Mesenchymal stem cell (in vitro differentiated cells and primary cell): ENCODE data around the gene CCND2.
A peak's percentile ranks its signal among the peaks of the same experiment; 100 is the strongest.

Experiments used
- DNase-seq: peaks from one replicate; pipeline ENCODE4 v3.0.0-alpha.2; 2013
- H2AFZ ChIP-seq: one replicate; pipeline ENCODE4 v1.6.1; 2013; ENCODE audit warnings: low read depth, mild to moderate bottlenecking, control low read depth, inconsistent platforms, low read length, moderate library complexity
- H2AK5ac ChIP-seq: 2 replicates; pipeline ENCODE4 v1.6.1; 2013; ENCODE audit warnings: low read length, moderate library complexity, mild to moderate bottlenecking, inconsistent platforms; ENCODE audit not compliant: severe bottlenecking
- H2BK120ac ChIP-seq: one replicate; pipeline ENCODE4 v1.6.1; 2013; ENCODE audit warnings: low read depth, mild to moderate bottlenecking, inconsistent platforms, low read length, moderate library complexity
- H2BK12ac ChIP-seq, 2 experiments: one replicate each; pipeline ENCODE4 v1.6.1; 2013; ENCODE audit warnings: inconsistent platforms in 2 of 2, low read length in 2 of 2, mild to moderate bottlenecking in 2 of 2, moderate library complexity in 2 of 2, control low read depth in 1 of 2
- H2BK15ac ChIP-seq: one replicate; pipeline ENCODE4 v1.6.1; 2013; ENCODE audit warnings: mild to moderate bottlenecking, low read depth, inconsistent platforms; ENCODE audit not compliant: poor library complexity, severe bottlenecking
- H2BK5ac ChIP-seq: 2 replicates; pipeline ENCODE4 v1.6.1; 2013; ENCODE audit warnings: low read depth, mild to moderate bottlenecking, low read length, control low read depth, inconsistent platforms; ENCODE audit not compliant: poor library complexity, severe bottlenecking
- H3K14ac ChIP-seq, 2 experiments: one replicate each; pipeline ENCODE4 v1.6.1; 2013; ENCODE audit warnings: inconsistent platforms in 2 of 2, low read length in 2 of 2, control low read depth in 1 of 2, mild to moderate bottlenecking in 1 of 2, moderate library complexity in 1 of 2
- H3K18ac ChIP-seq, 2 experiments: one replicate each; pipeline ENCODE4 v1.6.1; 2013; ENCODE audit warnings: inconsistent platforms in 2 of 2, low read length in 2 of 2, control low read depth in 1 of 2, low read depth in 1 of 2, mild to moderate bottlenecking in 1 of 2
- H3K23ac ChIP-seq, 2 experiments: one replicate each; pipeline ENCODE4 v1.6.1; 2013; ENCODE audit warnings: inconsistent platforms in 2 of 2, low read length in 2 of 2, mild to moderate bottlenecking in 2 of 2, moderate library complexity in 2 of 2, control low read depth in 1 of 2
- H3K27ac ChIP-seq: 2 replicates; pipeline ENCODE4 v1.5.1; 2013; ENCODE audit warnings: mild to moderate bottlenecking, moderate library complexity, low read length, control low read depth, inconsistent platforms; ENCODE audit not compliant: poor library complexity, severe bottlenecking
- H3K27me3 ChIP-seq, 2 experiments: 2 replicates each; pipeline versions ENCODE4 v1.6.1 to v1.7.0; 2013; ENCODE audit warnings: low read length in 2 of 2, mild to moderate bottlenecking in 2 of 2, moderate library complexity in 2 of 2, control low read depth in 1 of 2, inconsistent platforms in 1 of 2; ENCODE audit not compliant: control insufficient read depth in 1 of 2, insufficient read depth in 1 of 2
- H3K36me3 ChIP-seq, 2 experiments: 2 replicates each; pipeline versions ENCODE4 v1.6.1 to v1.7.0; 2013; ENCODE audit warnings: low read length in 2 of 2, control low read depth in 1 of 2, inconsistent platforms in 1 of 2, low read depth in 1 of 2, mild to moderate bottlenecking in 1 of 2; ENCODE audit not compliant: insufficient read depth in 2 of 2, control insufficient read depth in 1 of 2
- H3K4ac ChIP-seq, 2 experiments: one replicate each; pipeline ENCODE4 v1.6.1; 2013; ENCODE audit warnings: inconsistent platforms in 2 of 2, low read length in 2 of 2, mild to moderate bottlenecking in 2 of 2, moderate library complexity in 2 of 2, control low read depth in 1 of 2, low read depth in 1 of 2
- H3K4me1 ChIP-seq: 2 replicates; pipeline ENCODE4 v1.6.1; 2013; ENCODE audit warnings: low read depth, low read length, control low read depth; ENCODE audit not compliant: control insufficient read depth, insufficient read depth
- H3K4me2 ChIP-seq: 2 replicates; pipeline ENCODE4 v1.6.1; 2013; ENCODE audit warnings: low read length, mild to moderate bottlenecking, inconsistent platforms; ENCODE audit not compliant: poor library complexity, severe bottlenecking
- H3K4me3 ChIP-seq, 2 experiments: 2 replicates each; pipeline versions ENCODE4 v1.5.1 to v1.7.0; 2013; ENCODE audit warnings: low read length in 2 of 2, mild to moderate bottlenecking in 2 of 2, control low read depth in 1 of 2, low read depth in 1 of 2; ENCODE audit not compliant: insufficient read depth in 1 of 2
- H3K79me1 ChIP-seq: replicated peaks from 2 replicates; pipeline ENCODE4 v1.6.1; 2013; ENCODE audit warnings: mild to moderate bottlenecking, control low read depth, low read length, inconsistent platforms; ENCODE audit not compliant: poor library complexity, severe bottlenecking
- H3K9ac ChIP-seq: 2 replicates; pipeline ENCODE4 v1.7.0; 2013; ENCODE audit warnings: mild to moderate bottlenecking, low read length, moderate library complexity
- H3K9me3 ChIP-seq: 2 replicates; pipeline ENCODE4 v1.7.0; 2013; ENCODE audit warnings: mild to moderate bottlenecking, low read length; ENCODE audit not compliant: control insufficient read depth
- H4K8ac ChIP-seq: one replicate; pipeline ENCODE4 v1.6.1; 2013; ENCODE audit warnings: inconsistent platforms, mild to moderate bottlenecking, low read length, moderate library complexity
- H4K91ac ChIP-seq: one replicate; pipeline ENCODE4 v1.6.1; 2013; ENCODE audit warnings: mild to moderate bottlenecking, low read length, inconsistent platforms
- WGBS: methylation state at CpG from one replicate; pipeline ENCODE4 v1.1.7; 2013; ENCODE audit warnings: mixed read lengths; 5-methylcytosine and 5-hydroxymethylcytosine counted together

CCND2 gene

GRCh38 chr12:4246116-4246515, 27.4 kb upstream of the CCND2 start:
- H3K79me1 ChIP-seq: no peaks in the 10 kb centered on the region
- peaks cover 9 to 34% of the 10 kb centered on the region in 2 experiments for H3K27me3 ChIP-seq
- H2BK5ac ChIP-seq: no peak overlapping the region
- H3K23ac ChIP-seq: no peak overlapping the region
- no peaks in the 10 kb centered on the region for H3K4me1 ChIP-seq
- H3K18ac ChIP-seq: no peak overlapping the region
- no peak overlapping the region for H4K8ac ChIP-seq
- DNase-seq: no peak
- no peak overlapping the region for H3K9ac ChIP-seq
- no peak overlapping the region for H2BK15ac ChIP-seq
- no peaks in the 10 kb centered on the region for H3K9me3 ChIP-seq
- H3K4me3 ChIP-seq: no peak overlapping the region
- 32% methylated on average over 5 of the region's 5 CpGs for WGBS
- no peak overlapping the region for H3K4me2 ChIP-seq
- no peak overlapping the region for H2BK12ac ChIP-seq
- no peak overlapping the region for H4K91ac ChIP-seq
- H3K36me3 ChIP-seq: no peaks in the 10 kb centered on the region
- H2BK120ac ChIP-seq: no peak overlapping the region
- H2AFZ ChIP-seq: no peak overlapping the region
- H3K14ac ChIP-seq: no peak overlapping the region
- H2AK5ac ChIP-seq: no peak overlapping the region
- no peak overlapping the region for H3K27ac ChIP-seq
- H3K4ac ChIP-seq: no peak overlapping the region

DNA sequence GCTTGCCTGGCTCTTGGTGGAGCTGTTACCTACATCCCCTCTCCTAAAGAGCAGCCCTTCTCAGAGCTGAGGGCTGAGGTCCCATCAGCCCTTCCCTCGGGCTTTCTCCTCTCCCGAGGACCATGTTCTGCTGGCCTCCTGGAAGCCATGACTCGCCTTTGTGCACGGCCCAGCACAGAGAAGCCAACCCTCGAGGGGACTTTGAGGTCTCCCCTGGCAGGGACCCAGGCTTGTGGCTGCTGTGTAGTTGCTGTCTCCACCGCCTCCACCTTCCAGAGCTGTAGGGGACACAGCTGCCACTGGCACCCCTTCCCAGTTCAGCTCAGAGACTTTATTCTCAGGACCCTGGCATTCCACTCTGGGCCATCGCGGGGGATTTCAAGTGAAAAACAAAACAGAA, 22.9 kb upstream of the CCND2 start:
- H3K14ac ChIP-seq: no peak overlapping the region
- no peak for DNase-seq
- no peak overlapping the region for H2BK12ac ChIP-seq
- no peak overlapping the region for H2AK5ac ChIP-seq
- H2BK120ac ChIP-seq: no peak overlapping the region
- H3K4me2 ChIP-seq: no peak overlapping the region
- H2BK15ac ChIP-seq: no peak overlapping the region
- no peak overlapping the region for H3K23ac ChIP-seq
- H4K91ac ChIP-seq: no peak overlapping the region
- H3K27ac ChIP-seq: no peak overlapping the region
- no peaks in the 10 kb centered on the region for H3K36me3 ChIP-seq
- 85% methylated on average over 8 of the region's 8 CpGs for WGBS
- no peak overlapping the region for H3K9ac ChIP-seq
- H3K9me3 ChIP-seq: no peaks in the 10 kb centered on the region
- peaks cover 20 to 39% of the 10 kb centered on the region in 2 experiments for H3K27me3 ChIP-seq
- no peak overlapping the region for H3K4me3 ChIP-seq
- no peak overlapping the region for H3K18ac ChIP-seq
- no peak overlapping the region for H3K4ac ChIP-seq
- H3K79me1 ChIP-seq: no peaks in the 10 kb centered on the region
- H2BK5ac ChIP-seq: no peak overlapping the region
- H4K8ac ChIP-seq: peak overlapping the region; percentile 27
- H3K4me1 ChIP-seq: no peaks in the 10 kb centered on the region
- no peak overlapping the region for H2AFZ ChIP-seq

DNA sequence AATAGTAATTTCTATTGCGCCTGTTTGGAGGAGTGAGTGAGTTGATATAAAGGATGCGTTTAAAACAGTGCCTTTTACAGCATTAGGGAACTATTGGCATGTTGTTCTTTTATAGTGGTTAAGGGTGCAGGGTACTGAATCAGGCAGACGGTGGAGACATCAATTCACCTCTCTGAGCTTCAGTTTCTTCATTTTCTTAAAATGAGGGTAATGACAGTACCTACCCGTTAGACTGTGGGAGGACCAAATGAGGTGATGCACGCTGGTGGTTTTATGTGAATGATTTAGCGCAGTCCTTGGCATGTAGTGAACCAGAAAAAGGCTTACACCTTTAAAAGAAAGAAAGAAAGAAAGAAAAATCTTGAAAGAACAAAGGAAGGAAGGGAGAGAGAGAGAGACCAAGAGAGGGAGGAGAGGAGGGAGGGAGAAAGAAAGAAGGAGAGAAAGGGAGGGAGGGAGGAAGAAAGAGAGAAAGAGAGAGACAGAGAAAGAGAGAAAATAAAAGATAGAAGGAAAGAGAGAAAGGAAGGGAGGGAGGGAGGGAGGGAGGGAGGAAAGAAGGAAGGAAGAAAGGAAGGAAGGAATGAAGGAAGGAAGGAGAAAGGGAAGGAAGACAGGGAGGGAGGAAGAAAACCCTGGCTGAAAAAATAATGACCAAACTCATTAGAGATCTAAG, 22.2 kb upstream of the CCND2 start:
- no peak overlapping the region for H2BK12ac ChIP-seq
- no peak overlapping the region for H4K91ac ChIP-seq
- H4K8ac ChIP-seq: no peak overlapping the region
- H3K4ac ChIP-seq: no peak overlapping the region
- no peaks in the 10 kb centered on the region for H3K79me1 ChIP-seq
- no peak overlapping the region for H3K27ac ChIP-seq
- H2AFZ ChIP-seq: no peak overlapping the region
- H2AK5ac ChIP-seq: no peak overlapping the region
- no peak overlapping the region for H3K14ac ChIP-seq
- no peak overlapping the region for H2BK120ac ChIP-seq
- no peak overlapping the region for H3K23ac ChIP-seq
- peaks cover 20 to 39% of the 10 kb centered on the region in 2 experiments for H3K27me3 ChIP-seq
- H3K9me3 ChIP-seq: no peaks in the 10 kb centered on the region
- H3K4me3 ChIP-seq: no peak overlapping the region
- no peak overlapping the region for H2BK5ac ChIP-seq
- no peak overlapping the region for H3K9ac ChIP-seq
- 91% methylated on average over 6 of the region's 6 CpGs for WGBS
- no peak overlapping the region for H3K4me2 ChIP-seq
- no peak overlapping the region for H3K18ac ChIP-seq
- H3K4me1 ChIP-seq: no peaks in the 10 kb centered on the region
- H2BK15ac ChIP-seq: no peak overlapping the region
- H3K36me3 ChIP-seq: no peaks in the 10 kb centered on the region
- DNase-seq: no peak

- Histone ChIP-seq H3K9ac (no peak overlapping the region), H2AFZ (no peak overlapping the region), H3K27ac (no peak overlapping the region), H3K18ac (no peak overlapping the region), H3K4me2 (no peak overlapping the region), H3K14ac (no peak overlapping the region), H3K9me3 (no peaks in the 10 kb centered on the region), H3K36me3 (no peaks in the 10 kb centered on the region), H3K27me3 (peaks cover 20 to 39% of the 10 kb centered on the region in 2 experiments), H2BK12ac (no peak overlapping the region), H4K8ac (no peak overlapping the region), H2BK5ac (no peak overlapping the region), H3K79me1 (no peaks in the 10 kb centered on the region), H3K23ac (no peak overlapping the region), H3K4me3 (no peak overlapping the region), H2AK5ac (no peak overlapping the region), H2BK120ac (no peak overlapping the region), H2BK15ac (no peak overlapping the region), H3K4me1 (no peaks in the 10 kb centered on the region), H4K91ac (no peak overlapping the region), H3K4ac (no peak overlapping the region)
- 44% methylated on average over 1 of the region's 2 CpGs for WGBS
- no peak for DNase-seq
Observed at GRCh38 chr12:4251967-4252366, 21.6 kb upstream of the CCND2 start.
